HepG2 (cell line): ENCODE data around the gene CPSF7. TPM values are rescaled to one million over a fixed set of nuclear protein-coding genes. Genes with fewer than 3 reads are reported as not detected.

Source experiments
- CREBL2 ChIP-seq: sonication (generic); formaldehyde crosslinking; IDR thresholded peaks from 2 replicates; pipeline ENCODE4 v1.8.1; 2023; ENCODE audit warnings: missing genetic modification reagents, mild to moderate bottlenecking, borderline replicate concordance
- EP300 ChIP-seq, 3 experiments: sonication (generic) in 1 of 3; formaldehyde crosslinking in 1 of 3; IDR thresholded peaks; 2 replicates each; pipeline versions ENCODE4 v1.5.1 to v1.6.1; 2011 to 2020; ENCODE audit warnings: low read depth in 2 of 3, low read length in 2 of 3, borderline replicate concordance in 1 of 3, improper control_type of control experiment in 1 of 3, mild to moderate bottlenecking in 1 of 3, missing genetic modification reagents in 1 of 3, moderate library complexity in 1 of 3
- FOXO1 ChIP-seq: sonication (generic); formaldehyde crosslinking; IDR thresholded peaks from 2 replicates; pipeline ENCODE4 v1.4.0; 2020; ENCODE audit warnings: missing genetic modification reagents
- HES4 ChIP-seq: sonication (generic); formaldehyde crosslinking; IDR thresholded peaks from 2 replicates; pipeline ENCODE4 v1.9.0; 2021; ENCODE audit warnings: mild to moderate bottlenecking, missing genetic modification reagents, borderline replicate concordance
- HMGXB4 ChIP-seq, 2 experiments: sonication (generic) in 1 of 2; formaldehyde crosslinking in 1 of 2; IDR thresholded peaks; 2 replicates each; pipeline versions ENCODE4 v1.4.0 to v1.6.1; 2018 to 2020; ENCODE audit warnings: missing genetic modification reagents in 2 of 2, borderline replicate concordance in 1 of 2, low read depth in 1 of 2, mild to moderate bottlenecking in 1 of 2, missing biosample characterization in 1 of 2
- HOMEZ ChIP-seq: IDR thresholded peaks from 2 replicates; pipeline ENCODE4 v1.6.1; 2016; ENCODE audit warnings: low read depth
- HOXA7 ChIP-seq: sonication (generic); formaldehyde crosslinking; IDR thresholded peaks from 2 replicates; pipeline ENCODE4 v1.8.1; 2022; ENCODE audit warnings: mild to moderate bottlenecking, missing genetic modification reagents, moderate library complexity
- ISL2 ChIP-seq: sonication (generic); formaldehyde crosslinking; IDR thresholded peaks from 2 replicates; pipeline ENCODE4 v1.5.0; 2020; ENCODE audit warnings: missing genetic modification reagents
- KLF16 ChIP-seq, 2 experiments: sonication (generic) in 1 of 2; formaldehyde crosslinking in 1 of 2; IDR thresholded peaks; 2 replicates each; pipeline versions ENCODE4 v1.6.1 to v1.8.0; 2016 to 2023; ENCODE audit warnings: missing genetic modification reagents in 2 of 2, missing compliant biosample characterization in 1 of 2
- MYC ChIP-seq: sonication (generic); formaldehyde crosslinking; IDR thresholded peaks from 2 replicates; pipeline ENCODE4 v1.9.0; 2021; ENCODE audit warnings: missing genetic modification reagents, borderline replicate concordance
- NR2F6 ChIP-seq, 2 experiments: IDR thresholded peaks; 2 replicates each; pipeline ENCODE4 v1.6.1; 2016; ENCODE audit warnings: antibody characterized with exemption in 1 of 2, mild to moderate bottlenecking in 1 of 2
- NRL ChIP-seq: sonication (generic); formaldehyde crosslinking; IDR thresholded peaks from 2 replicates; pipeline ENCODE4 v1.5.0; 2020; ENCODE audit warnings: missing genetic modification reagents, mild to moderate bottlenecking, moderate library complexity, borderline replicate concordance
- SIN3A ChIP-seq: IDR thresholded peaks from 2 replicates; pipeline ENCODE4 v1.6.1; 2011; ENCODE audit warnings: low read depth, mild to moderate bottlenecking, control low read depth, low read length, borderline replicate concordance
- SP4 ChIP-seq: sonication (generic); formaldehyde crosslinking; IDR thresholded peaks from 2 replicates; pipeline ENCODE4 v1.8.1; 2023; ENCODE audit warnings: mild to moderate bottlenecking, missing genetic modification reagents
- ZNF136 ChIP-seq: sonication (generic); formaldehyde crosslinking; IDR thresholded peaks from 2 replicates; pipeline ENCODE4 v1.8.1; 2022; ENCODE audit warnings: low read depth, mild to moderate bottlenecking, moderate library complexity, missing genetic modification reagents
- ZNF280B ChIP-seq: sonication (generic); formaldehyde crosslinking; IDR thresholded peaks from 2 replicates; pipeline ENCODE4 v1.5.0; 2020; ENCODE audit warnings: missing genetic modification reagents, mild to moderate bottlenecking, borderline replicate concordance
- ZNF557 ChIP-seq: sonication (generic); formaldehyde crosslinking; IDR thresholded peaks from 2 replicates; pipeline ENCODE4 v1.4.0; 2020; ENCODE audit warnings: missing genetic modification reagents
- ZNF614 ChIP-seq: IDR thresholded peaks from 2 replicates; pipeline ENCODE4 v1.6.1; 2018; ENCODE audit warnings: missing biosample characterization, missing genetic modification reagents, inconsistent platforms, borderline replicate concordance
- polyA plus RNA-seq, 8 experiments: library from polyadenylated mRNA; depleted of rRNA in 3 of 8; stranded (reverse) in 7 of 8; unstranded in 1 of 8; fragments of >200 nt; fragmentation: Illumina TruSeq in 4 of 8; extraction: Trizol in 4 of 8; gene quantifications; 2 replicates each; pipeline versions ENCODE4 v1.2.1 to v1.2.3, GENCODE V29; 2011 to 2016; ENCODE audit warnings: low read depth in 4 of 8, missing spikeins in 1 of 8, mixed read lengths in 1 of 8; ENCODE audit not compliant: insufficient read depth in 1 of 8
- total RNA-seq, 5 experiments: library from RNA; depleted of rRNA; stranded (reverse); fragments of >200 nt; fragmentation: Illumina TruSeq; extraction: Trizol; gene quantifications; 2 replicates each; pipeline ENCODE4 v1.2.3, GENCODE V29; 2016; ENCODE audit warnings: low read depth in 1 of 5
- TF ChIP-seq, protein P1 (sequence below): sonication (generic); formaldehyde crosslinking; IDR thresholded peaks from 2 replicates; pipeline ENCODE4 v1.4.0; 2020; ENCODE audit warnings: missing genetic modification reagents

The CPSF7 gene
- total and polyA plus RNA-seq, 2 of the 13 experiments (the other 11 are each of a cell fraction or from before 2014, with no cell fraction given) = 34.1 to 36.8 TPM

GRCh38 chr11:61369372-61370348 is 60.1 kb downstream of the CPSF7 start (continued):
- TF ChIP-seq, protein P1, sequence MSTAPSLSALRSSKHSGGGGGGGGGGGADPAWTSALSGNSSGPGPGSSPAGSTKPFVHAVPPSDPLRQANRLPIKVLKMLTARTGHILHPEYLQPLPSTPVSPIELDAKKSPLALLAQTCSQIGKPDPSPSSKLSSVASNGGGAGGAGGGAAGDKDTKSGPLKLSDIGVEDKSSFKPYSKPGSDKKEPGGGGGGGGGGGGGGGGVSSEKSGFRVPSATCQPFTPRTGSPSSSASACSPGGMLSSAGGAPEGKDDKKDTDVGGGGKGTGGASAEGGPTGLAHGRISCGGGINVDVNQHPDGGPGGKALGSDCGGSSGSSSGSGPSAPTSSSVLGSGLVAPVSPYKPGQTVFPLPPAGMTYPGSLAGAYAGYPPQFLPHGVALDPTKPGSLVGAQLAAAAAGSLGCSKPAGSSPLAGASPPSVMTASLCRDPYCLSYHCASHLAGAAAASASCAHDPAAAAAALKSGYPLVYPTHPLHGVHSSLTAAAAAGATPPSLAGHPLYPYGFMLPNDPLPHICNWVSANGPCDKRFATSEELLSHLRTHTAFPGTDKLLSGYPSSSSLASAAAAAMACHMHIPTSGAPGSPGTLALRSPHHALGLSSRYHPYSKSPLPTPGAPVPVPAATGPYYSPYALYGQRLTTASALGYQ = no peak
- TF ChIP-seq HOMEZ (CRISPR knock-in tag) (0 out of 2 replicates have a peak, but pooled peaks have one; percentile 27), HES4 (CRISPR knock-in tag) (0 out of 2 replicates have a peak, but pooled peaks have one; percentile 28), ZNF557 (no peak), ISL2 (CRISPR knock-in tag) (peak; percentile 34; the same call in 1 of the 2 replicates), ZNF614 (CRISPR knock-in tag) (peak; percentile 77; the same call in 1 of the 2 replicates), HOXA7 (CRISPR knock-in tag) (no peak), SIN3A (0 out of 2 replicates have a peak, but pooled peaks have one; percentile 24), ZNF136 (CRISPR knock-in tag) (no peak), EP300 (IDR thresholded peaks at IDR 0.05; ENCODE audit: low read depth in 2 of 2, low read length in 2 of 2) (peak; percentile 74 to 83), EP300 (CRISPR knock-in tag; IDR thresholded peaks at IDR 0.05; ENCODE audit: borderline replicate concordance) (no peak), HMGXB4 (CRISPR knock-in tag; IDR thresholded peaks at IDR 0.05; ENCODE audit: borderline replicate concordance in 1 of 2, low read depth in 1 of 2) (peak; percentile 16 to 24; a peak in 1 of 4 replicates), NR2F6 (IDR thresholded peaks at IDR 0.05) (peak; percentile 66), NR2F6 (CRISPR knock-in tag; IDR thresholded peaks at IDR 0.05) (peak; percentile 82), KLF16 (CRISPR knock-in tag; IDR thresholded peaks at IDR 0.05) (no peak), SP4 (CRISPR knock-in tag) (peak; percentile 50; the same call in 1 of the 2 replicates), NRL (CRISPR knock-in tag) (peak; percentile 65; the same call in 1 of the 2 replicates), MYC (CRISPR knock-in tag) (peak; percentile 44; the same call in 1 of the 2 replicates), CREBL2 (CRISPR knock-in tag) (no peak), FOXO1 (CRISPR knock-in tag) (peak; percentile 84; the same call in 1 of the 2 replicates), ZNF280B (CRISPR knock-in tag) (peak; percentile 52; the same call in 1 of the 2 replicates)
